Loucy (cell line): ENCODE data around the gene SLAIN2.

ENCODE experiments used
- H2AFZ ChIP-seq: fragments of 200-600 bp; sonication (generic); 2 replicates; pipeline ENCODE4 v1.6.0; 2016; ENCODE audit warnings: antibody characterized with exemption, mild to moderate bottlenecking, low read length, moderate library complexity
- H3F3A ChIP-seq: fragments of 200-600 bp; 2 replicates; pipeline ENCODE4 v1.6.0; 2016; ENCODE audit warnings: antibody characterized with exemption, low read depth, mild to moderate bottlenecking
- H3K27me3 ChIP-seq: fragments of 200-600 bp; sonication (generic); 2 replicates; pipeline ENCODE4 v1.6.1; 2014; ENCODE audit warnings: low read length, mild to moderate bottlenecking; ENCODE audit not compliant: insufficient read depth, poor library complexity, severe bottlenecking
- H3K36me3 ChIP-seq: fragments of 200-600 bp; sonication (generic); 2 replicates; pipeline ENCODE4 v1.6.1; 2016; ENCODE audit warnings: low read length; ENCODE audit not compliant: insufficient read depth
- H3K4me1 ChIP-seq: fragments of 200-600 bp; sonication (generic); 2 replicates; pipeline ENCODE4 v1.5.1; 2014; ENCODE audit warnings: low read length, mild to moderate bottlenecking; ENCODE audit not compliant: insufficient read depth, poor library complexity, severe bottlenecking
- H3K4me2 ChIP-seq: fragments of 200-600 bp; sonication (generic); 2 replicates; pipeline ENCODE4 v1.6.0; 2014; ENCODE audit warnings: antibody characterized with exemption, low read length, low read depth, mild to moderate bottlenecking; ENCODE audit not compliant: poor library complexity, severe bottlenecking
- H3K4me3 ChIP-seq: fragments of 200-600 bp; sonication (generic); 2 replicates; pipeline ENCODE4 v1.5.1; 2014; ENCODE audit warnings: low read length, mild to moderate bottlenecking, mixed read lengths; ENCODE audit not compliant: poor library complexity, severe bottlenecking
- H3K79me2 ChIP-seq: fragments of 200-600 bp; sonication (generic); 2 replicates; pipeline ENCODE4 v1.6.1; 2014; ENCODE audit warnings: low read length; ENCODE audit not compliant: insufficient read depth
- H3K9ac ChIP-seq: fragments of 200-600 bp; sonication (generic); 2 replicates; pipeline ENCODE4 v1.6.0; 2014; ENCODE audit warnings: mild to moderate bottlenecking, low read depth, low read length, moderate library complexity; ENCODE audit not compliant: poor library complexity, severe bottlenecking
- H3K9me2 ChIP-seq: fragments of 200-600 bp; sonication (generic); replicated peaks from 2 replicates; pipeline ENCODE4 v1.6.1; 2016; ENCODE audit warnings: low read depth, low read length, mixed read lengths
- H3K9me3 ChIP-seq: fragments of 200-600 bp; sonication (generic); 2 replicates; pipeline ENCODE4 v1.6.1; 2014; ENCODE audit warnings: mild to moderate bottlenecking, antibody characterized with exemption, low read length, low read depth; ENCODE audit not compliant: insufficient read depth
- H4K20me1 ChIP-seq: fragments of 200-600 bp; sonication (generic); 2 replicates; pipeline ENCODE4 v1.6.0; 2014; ENCODE audit warnings: antibody characterized with exemption, low read length, mild to moderate bottlenecking; ENCODE audit not compliant: insufficient read depth, poor library complexity, severe bottlenecking
- CTCF ChIP-seq: fragments of 200-600 bp; sonication (generic); conservative IDR thresholded peaks from 2 replicates; pipeline ENCODE4 v1.5.1; 2014; ENCODE audit warnings: mild to moderate bottlenecking, antibody characterized with exemption, low read length
- EZH2phosphoT487 ChIP-seq: fragments of 200-600 bp; IDR thresholded peaks from 2 replicates; pipeline ENCODE4 v1.6.1; 2018; ENCODE audit warnings: antibody characterized with exemption, mild to moderate bottlenecking, moderate library complexity, borderline replicate concordance

Gene SLAIN2

DNA sequence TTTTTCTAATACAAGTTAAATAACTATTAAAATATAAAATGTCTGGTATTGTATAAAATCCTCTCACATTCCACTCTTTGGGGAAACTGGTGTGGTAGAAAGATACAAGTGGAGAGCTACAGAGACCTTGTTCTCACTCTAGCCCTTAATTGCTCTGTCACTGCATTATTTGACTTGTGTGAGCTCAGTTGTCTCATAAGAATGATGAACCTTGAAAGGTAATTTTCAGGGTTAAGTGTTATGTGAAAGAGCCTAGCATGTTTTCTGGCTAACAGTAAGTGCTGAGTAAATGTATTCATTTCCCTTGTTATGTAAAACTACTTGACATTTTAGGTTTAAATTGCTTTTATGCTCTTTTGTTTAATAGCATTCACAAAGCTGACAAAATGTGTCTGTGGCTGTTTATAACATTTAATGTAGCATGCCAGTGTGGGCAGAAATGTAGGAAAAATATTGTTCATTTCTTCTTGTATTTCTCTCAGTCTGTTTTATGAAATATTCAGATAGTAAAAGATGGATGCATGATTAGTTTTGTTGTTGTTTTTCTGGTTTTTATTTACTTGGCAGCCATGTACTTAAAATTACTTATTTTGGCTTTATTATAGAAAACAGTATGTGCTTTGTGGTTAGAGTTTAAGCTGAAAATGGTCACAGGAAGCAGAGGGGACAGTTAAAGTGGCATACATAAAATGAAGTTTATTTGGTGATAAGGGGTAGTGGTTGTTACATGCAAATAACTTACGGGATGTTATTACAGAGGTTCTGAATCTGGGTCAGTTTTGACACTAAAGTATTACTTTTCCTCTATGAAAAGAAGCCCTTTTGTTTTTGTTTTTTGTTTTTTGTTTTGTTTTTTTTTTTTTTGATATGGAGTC, 29.2 kb downstream of the SLAIN2 start:
- H3K36me3 ChIP-seq = peaks cover 6% of the 10 kb centered on the region; the same call in 1 of the 2 replicates
- peak overlapping the region; percentile 59 for H3K4me3 ChIP-seq
- H3K4me2 ChIP-seq = peak overlapping the region; percentile 74
- no peaks in the 10 kb centered on the region for H3K9me2 ChIP-seq
- H3K79me2 ChIP-seq = peaks cover 71% of the 10 kb centered on the region
- peaks cover 4% of the 10 kb centered on the region; the same call in 1 of the 2 replicates for H3F3A ChIP-seq
- no peak overlapping the region for H2AFZ ChIP-seq
- no peaks in the 10 kb centered on the region for H3K9me3 ChIP-seq
- no peaks in the 10 kb centered on the region for H3K27me3 ChIP-seq
- TF ChIP-seq CTCF (no peak), EZH2phosphoT487 (no peak)
- H3K9ac ChIP-seq = peak overlapping the region; percentile 33
- H4K20me1 ChIP-seq = peaks cover 4% of the 10 kb centered on the region
- H3K4me1 ChIP-seq = peaks cover 39% of the 10 kb centered on the region

GRCh38 chr4:48372272-48372671, 30.9 kb downstream of the SLAIN2 start:
- no peak for TF ChIP-seq CTCF
- no peak for TF ChIP-seq EZH2phosphoT487
- Histone ChIP-seq H3K27me3 (no peaks in the 10 kb centered on the region), H3F3A (peaks cover 4% of the 10 kb centered on the region; the same call in 1 of the 2 replicates), H4K20me1 (peaks cover 4% of the 10 kb centered on the region), H3K79me2 (peaks cover 55% of the 10 kb centered on the region), H3K9me3 (no peaks in the 10 kb centered on the region), H3K4me3 (no peak overlapping the region), H3K9me2 (no peaks in the 10 kb centered on the region), H3K4me1 (peaks cover 46% of the 10 kb centered on the region), H3K4me2 (no peak overlapping the region), H3K9ac (no peak overlapping the region), H2AFZ (no peak overlapping the region), H3K36me3 (peaks cover 6% of the 10 kb centered on the region; the same call in 1 of the 2 replicates)

GRCh38 chr4:48375651-48376304, 34.4 kb downstream of the SLAIN2 start:
- TF ChIP-seq CTCF (no peak), EZH2phosphoT487 (no peak)
- Histone ChIP-seq H2AFZ (no peak overlapping the region), H3K9me3 (no peaks in the 10 kb centered on the region), H3K4me2 (no peak overlapping the region), H3K4me1 (peaks cover 31% of the 10 kb centered on the region), H4K20me1 (no peaks in the 10 kb centered on the region), H3K9me2 (no peaks in the 10 kb centered on the region), H3K9ac (no peak overlapping the region), H3K79me2 (peaks cover 33% of the 10 kb centered on the region), H3K4me3 (no peak overlapping the region), H3K36me3 (peaks cover 31% of the 10 kb centered on the region), H3K27me3 (no peaks in the 10 kb centered on the region), H3F3A (no peaks in the 10 kb centered on the region)
